Fibroblast of mammary gland (primary cell): Measurements from ENCODE around the gene ERAL1.

Experiments used
- DNase-seq: peaks from one replicate; pipeline ENCODE4 v3.0.0-alpha.2; 2010; ENCODE audit warnings: low read depth
- H3K4me3 ChIP-seq: 2 replicates; pipeline ENCODE4 v1.5.1; 2011; ENCODE audit warnings: low read depth, mild to moderate bottlenecking, low read length, moderate library complexity; ENCODE audit not compliant: control insufficient read depth
- CTCF ChIP-seq: conservative IDR thresholded peaks from 2 replicates; pipeline ENCODE4 v1.5.1; 2011; ENCODE audit warnings: low read depth, low read length, inconsistent platforms; ENCODE audit not compliant: control insufficient read depth, insufficient read depth

Gene ERAL1

DNA sequence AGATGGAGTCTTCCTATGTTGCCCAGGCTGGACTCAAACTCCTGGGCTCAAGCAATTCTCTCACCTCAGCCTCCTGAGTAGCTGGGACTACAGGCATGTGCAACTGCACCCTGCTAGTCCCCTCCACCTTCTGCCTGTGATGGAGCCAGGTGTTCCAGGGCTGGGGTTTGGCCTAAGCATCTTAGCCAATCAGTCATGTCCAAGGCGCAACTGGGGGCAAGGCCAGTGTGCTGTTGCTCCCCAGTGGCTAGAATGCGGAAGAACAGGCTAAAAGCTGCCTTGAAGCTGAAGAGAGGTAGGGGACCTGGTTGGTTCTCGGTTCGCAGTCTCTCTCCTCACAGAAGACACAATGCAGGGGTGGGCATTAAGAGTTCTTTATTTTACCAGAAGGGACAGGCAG, 24.2 kb downstream of the ERAL1 start:
- TF ChIP-seq CTCF: peak; percentile 45
- DNase-seq: peak; percentile 33

DNA sequence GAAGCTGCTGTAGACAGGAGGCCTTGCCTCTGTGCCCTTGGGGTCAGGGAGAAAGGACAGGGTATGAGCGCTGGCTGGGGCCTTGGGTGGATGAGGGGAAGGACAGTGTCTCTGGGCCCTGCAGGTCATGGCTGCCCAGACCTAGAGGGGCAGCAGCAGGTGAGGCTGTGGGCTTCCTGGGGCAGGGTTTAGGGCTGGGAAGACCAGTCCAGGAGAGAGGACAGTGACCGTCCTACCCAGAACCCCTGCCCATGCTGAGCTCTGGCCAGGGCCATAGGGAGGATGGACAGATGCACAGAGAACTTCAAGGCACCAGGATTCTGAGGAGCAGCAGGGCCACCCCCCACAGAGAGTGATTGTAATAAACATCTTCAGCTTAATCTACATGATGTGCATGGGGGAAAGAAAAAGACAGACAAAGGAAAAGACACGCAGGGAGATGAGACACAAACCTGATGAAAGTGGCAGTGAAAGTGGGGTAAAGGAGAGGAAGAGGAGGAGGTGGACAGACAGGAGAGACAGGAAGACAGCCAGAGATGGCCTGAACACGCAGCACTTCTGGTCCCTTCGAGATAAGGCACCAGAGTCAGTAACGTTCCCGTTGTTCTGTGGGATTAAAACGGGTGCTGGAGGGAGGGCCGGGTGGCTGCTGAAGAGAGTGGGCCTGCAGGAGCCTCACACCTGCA, 25.2 kb downstream of the ERAL1 start:
- TF ChIP-seq CTCF: no peak
- no peak for DNase-seq
- H3K4me3 ChIP-seq: no peak overlapping the region

More for the DNA sequence above, 24.2 kb downstream of the ERAL1 start:
- H3K4me3 ChIP-seq: no peak overlapping the region

DNA sequence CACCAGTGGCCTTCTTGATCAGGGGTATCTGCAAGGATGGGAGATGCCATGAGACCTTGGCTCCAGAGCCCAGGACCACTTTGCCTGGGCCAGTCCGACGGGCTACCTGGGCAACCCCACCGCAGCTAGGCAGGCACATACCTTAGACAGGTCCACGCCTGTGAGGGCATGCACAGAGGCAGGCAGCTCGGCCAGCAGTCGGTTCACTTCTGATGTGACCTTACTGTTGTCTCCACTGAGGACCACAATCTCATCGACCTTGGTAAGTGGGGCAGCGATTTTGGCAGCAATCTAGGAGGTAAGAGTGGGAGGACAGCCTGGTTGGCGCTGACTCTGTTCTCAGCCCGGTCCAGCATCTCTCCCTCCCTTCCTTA, 25.7 kb downstream of the ERAL1 start:
- no peak for TF ChIP-seq CTCF
- H3K4me3 ChIP-seq: no peak overlapping the region
- no peak for DNase-seq

GRCh38 chr17:28881533-28882056, 26.8 kb downstream of the ERAL1 start:
- no peak for DNase-seq
- H3K4me3 ChIP-seq: no peak overlapping the region
- TF ChIP-seq CTCF: no peak

DNA sequence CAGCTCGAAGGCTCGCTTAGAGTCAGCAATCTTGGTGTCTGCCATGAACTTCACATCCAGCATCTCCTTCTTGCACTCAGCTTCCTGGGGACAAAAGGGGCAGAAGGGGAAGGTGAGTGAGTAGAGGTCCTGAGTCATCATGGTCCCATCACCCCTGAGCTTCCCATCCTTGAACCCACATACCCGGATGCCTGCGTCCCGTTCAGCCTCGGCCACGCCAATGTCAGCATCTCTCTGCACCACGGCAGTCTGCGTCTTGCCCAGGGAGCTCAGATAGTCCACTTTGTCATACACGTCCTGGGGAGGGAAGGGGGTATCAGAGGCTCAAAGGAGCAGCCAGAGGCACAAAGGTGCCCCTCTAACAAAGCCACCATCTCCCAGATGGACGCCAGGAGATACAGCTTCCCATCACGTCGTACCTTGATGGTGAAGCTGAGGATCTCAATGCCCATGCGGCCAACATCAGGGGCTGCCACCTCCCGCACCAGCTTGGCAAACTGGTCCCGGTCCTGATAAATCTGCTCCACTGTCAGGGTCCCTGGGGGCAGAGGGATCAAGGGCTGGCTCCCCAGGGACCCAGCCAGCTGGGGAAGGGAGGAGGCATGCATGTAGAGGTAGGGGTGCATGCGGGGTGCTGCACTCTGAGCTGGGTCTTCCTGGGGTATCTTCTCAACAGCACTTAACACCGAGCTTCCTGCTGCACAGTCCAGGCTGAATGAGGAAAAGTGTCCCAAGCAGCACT, 27.5 kb downstream of the ERAL1 start:
- no peak for TF ChIP-seq CTCF
- no peak for DNase-seq
- H3K4me3 ChIP-seq: no peak overlapping the region

DNA sequence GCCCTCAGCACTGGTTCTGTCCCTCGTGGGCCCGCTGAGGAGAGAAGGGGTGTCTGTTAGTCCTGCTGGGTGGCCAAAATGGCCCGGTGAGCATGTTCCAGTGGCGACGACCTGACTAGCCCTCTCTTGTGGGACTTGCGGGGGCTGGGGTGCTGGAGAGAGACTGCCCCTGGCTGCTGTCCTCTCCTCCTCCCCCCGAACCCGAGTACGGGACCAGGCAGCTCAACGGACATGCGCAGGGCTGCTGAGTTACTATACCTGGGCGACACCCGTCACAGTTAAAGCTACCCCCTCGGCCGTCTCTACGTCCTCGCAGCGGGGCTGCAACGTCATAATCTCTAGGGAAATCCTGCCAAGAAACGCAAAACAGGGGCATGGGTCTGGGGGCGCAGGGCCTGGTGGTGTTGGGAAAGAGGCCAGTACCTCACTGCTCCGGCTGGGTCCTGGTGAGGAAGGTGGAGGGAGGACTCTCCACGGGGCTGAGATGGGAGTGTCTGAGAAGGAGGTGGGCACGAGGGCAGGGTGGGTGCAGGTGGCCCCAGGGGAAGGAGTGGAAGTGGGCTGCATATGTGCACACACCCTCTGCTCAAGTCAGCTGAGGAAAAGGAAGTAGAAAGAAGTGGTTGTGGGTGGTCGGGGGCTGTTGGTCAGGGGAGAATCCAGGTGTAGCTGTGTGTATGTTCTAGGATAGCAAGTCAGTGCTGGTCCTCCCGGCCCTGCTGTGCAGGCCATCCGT, 29.3 kb downstream of the ERAL1 start:
- DNase-seq: no peak
- H3K4me3 ChIP-seq: no peak overlapping the region
- no peak for TF ChIP-seq CTCF
